ENCODE measurements around the gene RNF150.

The RNF150 gene

DNA sequence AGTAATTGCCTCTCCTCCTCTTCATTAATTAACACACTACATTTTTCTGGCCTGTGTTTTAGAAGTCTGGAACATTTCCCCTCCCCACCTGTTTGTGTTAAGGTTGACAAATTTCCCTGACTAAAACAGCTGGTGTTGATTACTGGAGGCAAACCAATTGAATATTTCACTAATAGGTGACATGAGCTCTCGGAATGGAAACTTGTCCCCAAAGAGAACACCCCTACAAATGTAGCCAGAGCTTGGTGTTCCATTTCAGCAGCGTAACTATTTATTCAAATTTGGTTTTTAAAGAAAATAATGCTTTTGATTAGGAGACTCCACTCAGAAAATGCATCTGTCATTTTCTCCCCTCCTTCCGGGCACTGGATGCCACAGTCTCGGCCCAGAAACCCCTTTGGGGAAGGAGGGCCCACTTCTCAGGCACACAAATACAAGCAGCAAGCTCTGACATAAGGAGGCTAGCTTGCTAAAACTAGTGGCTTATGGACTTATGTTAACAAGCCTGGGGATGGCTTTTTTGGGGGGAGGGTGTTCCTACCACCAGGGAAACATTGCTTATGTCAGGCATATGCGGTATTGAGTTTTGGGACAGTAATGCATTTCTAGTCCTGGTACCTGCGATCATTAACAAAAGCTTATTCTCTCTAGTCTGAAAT lies 2.2 kb downstream of the RNF150 start:
- DNase-seq: no peak

DNA sequence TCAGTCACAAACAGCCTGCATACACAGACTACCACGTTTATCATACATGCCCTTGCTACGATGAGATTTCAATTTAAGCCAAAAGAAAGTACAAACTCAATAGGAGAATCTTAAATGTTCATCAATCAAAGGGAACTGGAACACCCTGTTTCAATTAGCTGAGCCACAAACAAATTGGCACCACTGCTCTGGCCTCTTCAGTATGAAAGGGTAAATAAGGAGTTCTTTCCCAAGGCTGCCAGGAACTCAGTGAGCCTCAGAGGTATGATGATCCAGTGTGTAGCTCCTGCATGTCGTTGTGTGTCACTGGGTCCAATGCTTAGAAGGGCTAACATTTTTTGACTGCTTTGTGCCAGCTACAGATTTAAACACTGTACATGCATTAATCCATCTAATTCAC lies 5.4 kb downstream of the RNF150 start:
- no peak for DNase-seq

DNA sequence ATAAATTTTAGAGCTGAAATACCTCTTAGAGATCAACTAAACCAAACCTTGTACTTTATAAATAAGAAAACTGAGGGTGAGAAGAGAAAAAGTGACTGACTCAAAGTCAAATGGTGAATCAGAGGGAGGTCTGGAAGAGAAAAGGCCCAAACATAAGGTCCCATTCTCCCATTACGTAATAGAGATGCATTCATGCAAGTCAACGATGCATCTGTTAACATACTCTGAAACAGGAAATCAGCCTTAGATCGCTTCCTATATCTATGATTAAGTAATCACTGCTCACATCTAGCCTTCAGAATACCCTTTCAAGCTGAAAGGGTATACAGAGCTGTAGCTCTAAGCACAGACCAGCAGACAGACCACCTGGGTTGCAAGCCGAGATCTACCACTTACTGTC lies 6.5 kb downstream of the RNF150 start:
- DNase-seq: no peak

DNA sequence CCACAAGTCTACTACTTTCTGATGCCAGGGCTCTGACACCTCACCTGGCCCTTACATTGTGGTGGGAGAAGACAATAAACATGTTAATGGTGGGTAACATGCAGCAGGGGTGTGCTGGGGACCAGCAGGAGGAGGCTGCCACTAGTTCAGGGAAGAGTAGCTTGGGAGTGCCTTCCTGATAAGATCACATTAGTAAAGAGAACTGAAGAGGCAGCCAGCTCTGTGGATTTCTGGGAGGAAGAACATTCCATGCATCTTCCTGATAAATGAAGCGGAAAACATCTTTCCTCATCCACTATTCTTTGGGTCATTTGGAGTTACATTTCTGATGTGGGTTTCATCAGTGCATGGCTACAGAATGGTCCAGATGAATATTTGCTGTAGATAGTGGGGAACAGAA lies 9.0 kb downstream of the RNF150 start:
- DNase-seq: no peak

DNA sequence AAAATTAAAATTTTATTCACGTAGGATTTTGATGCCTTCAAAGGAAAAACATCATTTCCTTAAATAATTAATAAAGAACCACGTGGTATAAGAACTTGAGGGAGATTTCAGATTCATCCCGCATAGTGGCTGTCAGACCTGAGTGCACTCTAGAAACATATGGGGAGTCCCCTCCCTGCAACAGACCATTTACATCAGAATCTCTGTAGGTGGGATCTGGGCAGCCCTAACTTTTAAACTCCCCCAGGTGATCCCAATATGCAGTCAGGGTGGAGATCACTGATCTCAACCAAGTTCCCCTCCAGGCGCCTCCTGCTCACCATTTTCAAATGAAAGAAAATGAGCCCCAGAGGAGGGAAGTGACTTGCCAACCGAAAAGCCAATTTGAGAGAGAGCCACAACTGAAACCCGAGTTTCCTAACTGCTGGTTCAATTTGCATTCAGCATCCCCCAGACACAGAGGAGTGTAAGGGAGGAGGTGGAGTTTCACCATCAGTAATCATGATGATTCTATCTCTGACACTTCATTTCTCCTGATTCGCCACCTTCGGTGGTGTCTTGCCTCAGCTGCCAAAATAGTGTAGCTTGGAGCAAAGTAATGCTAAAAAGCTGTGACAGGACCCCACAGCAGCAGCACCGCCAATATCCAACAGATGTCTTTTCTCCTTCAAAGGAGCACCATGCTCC lies 11.4 kb downstream of the RNF150 start:
- no peak for DNase-seq

DNA sequence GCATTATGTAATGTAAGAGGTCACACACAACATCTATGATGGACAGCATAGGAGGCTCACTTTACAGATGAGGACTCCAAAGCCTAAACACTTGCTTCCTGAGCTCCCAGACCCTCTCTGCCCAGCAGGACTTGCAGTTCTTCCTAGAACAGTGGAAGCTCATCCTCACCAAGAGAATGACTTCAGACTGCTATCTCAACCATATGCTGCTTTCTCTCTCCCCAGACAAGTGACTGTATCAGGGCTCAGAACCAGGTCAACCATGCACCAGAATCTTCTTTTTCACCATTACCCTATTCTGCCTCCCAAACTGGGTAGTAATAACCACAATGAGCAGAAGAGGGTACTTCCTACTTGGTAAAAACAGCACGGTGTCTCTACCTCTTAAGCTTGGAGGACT lies 12.2 kb downstream of the RNF150 start:
- no peak for DNase-seq

DNA sequence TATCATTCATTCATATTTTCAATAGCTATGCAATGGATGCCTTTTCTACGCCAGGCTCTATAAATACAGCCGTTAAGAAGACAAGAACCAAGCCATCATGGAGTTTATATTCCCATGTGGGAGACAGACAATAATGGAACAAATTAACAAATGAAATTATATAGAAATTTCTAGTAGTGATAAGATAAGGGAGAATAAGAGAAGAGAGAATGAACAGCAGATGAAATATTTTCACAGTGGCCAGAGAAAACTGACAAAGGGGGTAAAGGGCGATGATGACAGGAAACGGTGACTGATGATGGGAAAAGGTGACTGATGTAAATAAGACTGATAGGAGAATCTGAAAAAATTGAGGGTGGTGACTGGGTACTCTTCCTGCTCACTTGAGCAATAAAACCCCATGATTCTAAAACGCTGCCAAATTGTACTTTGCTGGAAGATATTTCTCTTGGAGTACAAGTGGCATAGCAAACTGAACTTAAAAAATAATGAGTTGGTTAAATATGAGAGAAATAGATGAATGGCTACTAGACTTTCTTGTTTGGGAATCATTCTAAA lies 13.2 kb downstream of the RNF150 start:
- DNase-seq: no peak

DNA sequence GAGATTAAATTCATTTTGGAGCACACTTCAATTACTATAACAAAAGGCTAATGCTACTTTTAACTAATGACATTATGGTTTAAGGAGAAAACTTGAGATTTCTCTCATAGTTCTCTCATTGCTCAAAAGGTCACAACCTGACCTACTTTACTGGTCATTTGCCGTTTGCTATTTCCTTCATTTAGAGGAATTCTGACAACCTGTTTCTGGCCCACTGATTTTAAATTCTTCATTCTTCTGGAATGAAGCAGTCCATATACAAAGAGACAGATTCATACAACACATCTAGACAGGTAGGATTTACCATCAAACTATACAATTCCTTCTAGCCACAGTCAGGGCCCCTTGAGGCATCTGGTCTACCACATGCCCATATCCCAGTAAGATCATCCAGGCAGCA lies 14.2 kb downstream of the RNF150 start:
- no peak for DNase-seq

DNA sequence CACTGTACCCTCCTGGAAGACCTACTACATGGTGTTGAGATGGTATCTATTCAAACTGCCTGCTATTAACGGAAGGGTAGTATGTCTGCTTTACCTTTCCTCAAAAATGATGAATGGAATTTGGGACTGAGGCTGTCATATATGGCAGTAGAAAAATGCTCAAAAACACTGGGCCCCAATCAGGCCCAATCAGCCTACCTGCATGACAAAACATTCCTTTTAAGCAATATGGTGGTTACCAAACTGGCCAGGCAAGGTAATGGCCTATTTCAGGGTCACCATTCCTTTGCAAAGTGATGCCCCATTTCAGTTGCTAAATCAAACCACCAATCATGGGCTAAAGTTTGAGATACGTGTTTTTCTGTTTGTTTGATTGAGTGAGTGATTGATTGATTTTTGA lies 14.9 kb downstream of the RNF150 start:
- DNase-seq: no peak

DNA sequence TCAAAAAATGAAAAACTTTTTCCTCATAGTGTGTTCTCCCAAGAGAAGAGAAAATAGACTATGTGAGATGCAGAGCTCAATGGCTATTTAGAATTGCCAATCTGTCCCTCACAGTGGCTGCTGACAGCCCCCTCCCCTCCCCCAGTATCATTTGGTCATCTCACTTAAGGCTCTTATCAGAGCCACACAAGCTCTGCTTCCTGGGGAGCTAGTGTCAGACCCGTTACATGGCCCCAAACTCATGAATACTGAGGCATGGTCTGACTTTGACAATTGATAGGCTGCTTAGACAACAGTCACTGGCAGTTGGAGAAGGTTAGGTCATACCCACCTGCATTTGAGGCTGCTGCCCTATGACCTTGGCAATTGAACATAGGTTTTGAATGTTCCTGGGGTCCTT lies 15.3 kb downstream of the RNF150 start:
- DNase-seq: no peak

DNA sequence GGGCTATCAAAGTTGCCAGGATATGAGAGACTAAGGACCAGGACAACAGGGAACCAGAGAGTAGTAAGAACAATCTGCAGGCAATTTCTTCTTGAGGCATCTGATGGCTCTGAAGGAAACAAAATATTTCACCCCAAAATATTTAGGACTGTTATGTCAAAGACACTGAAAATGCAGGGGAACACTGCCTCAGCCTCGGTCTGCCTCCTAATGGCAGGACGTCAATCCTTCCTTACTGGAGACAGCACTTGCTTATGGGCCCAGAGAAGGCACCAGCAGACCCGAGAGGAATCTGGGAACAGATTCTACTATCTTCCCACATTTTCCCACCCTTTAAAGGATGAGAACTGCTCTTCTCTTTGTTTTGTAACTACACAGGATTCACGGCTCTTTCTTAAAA lies 23.3 kb downstream of the RNF150 start:
- DNase-seq: no peak

DNA sequence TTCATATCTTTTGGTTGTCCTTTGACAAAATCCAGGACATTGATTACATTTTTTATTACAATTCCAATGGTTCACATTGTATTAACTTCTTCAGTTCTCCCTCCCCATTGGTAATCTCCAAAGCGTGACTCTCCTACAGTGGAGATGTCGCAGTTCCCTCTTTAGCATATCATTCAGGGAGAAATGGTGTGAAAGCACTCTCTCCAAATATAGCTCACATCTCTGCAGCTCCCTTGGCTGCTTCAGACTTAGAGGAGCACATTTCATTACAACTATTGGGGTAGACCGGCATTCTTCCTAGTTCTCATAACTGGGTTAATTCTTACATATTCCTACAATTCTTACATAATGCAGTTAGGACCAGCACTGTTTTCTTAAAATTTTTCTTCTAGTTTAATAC lies 25.3 kb downstream of the RNF150 start:
- no peak for DNase-seq

DNA sequence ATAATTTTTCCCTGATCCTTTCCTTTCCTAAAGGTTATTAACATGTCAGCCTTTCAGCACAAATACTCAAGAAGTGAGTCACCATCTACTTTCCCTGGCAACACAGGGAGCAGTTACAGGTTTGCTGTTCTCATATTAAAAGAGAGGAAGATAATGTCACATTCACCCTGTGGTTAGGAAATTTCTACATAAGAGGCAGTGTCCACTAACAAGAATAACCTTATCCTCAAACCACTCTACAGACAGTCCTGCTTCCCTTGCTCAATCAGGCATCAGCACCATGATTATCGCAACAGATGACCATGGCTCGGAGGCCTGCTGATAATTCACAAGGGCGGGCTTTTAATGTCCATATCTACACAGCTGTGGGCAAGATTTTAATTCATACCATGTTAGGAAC lies 30.9 kb downstream of the RNF150 start:
- no peak for DNase-seq

DNA sequence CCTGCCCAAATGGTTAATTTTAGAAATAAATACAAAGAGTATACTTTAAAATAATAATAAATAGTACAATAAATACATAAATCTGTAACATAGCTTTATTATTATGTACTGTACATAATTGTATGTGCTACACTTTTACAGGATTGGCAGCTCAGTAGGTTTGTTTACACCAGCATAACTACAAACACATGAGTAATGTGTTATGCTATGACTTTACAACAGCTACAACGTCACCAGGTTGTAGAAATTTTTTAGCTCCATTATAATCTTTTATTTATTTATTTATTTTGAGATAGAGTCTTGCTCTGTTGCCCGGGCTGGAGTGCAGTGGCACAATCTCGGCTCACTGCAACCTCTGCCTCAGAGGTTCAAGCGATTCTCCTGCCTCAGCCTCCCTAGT lies 31.8 kb downstream of the RNF150 start:
- DNase-seq: no peak

DNA sequence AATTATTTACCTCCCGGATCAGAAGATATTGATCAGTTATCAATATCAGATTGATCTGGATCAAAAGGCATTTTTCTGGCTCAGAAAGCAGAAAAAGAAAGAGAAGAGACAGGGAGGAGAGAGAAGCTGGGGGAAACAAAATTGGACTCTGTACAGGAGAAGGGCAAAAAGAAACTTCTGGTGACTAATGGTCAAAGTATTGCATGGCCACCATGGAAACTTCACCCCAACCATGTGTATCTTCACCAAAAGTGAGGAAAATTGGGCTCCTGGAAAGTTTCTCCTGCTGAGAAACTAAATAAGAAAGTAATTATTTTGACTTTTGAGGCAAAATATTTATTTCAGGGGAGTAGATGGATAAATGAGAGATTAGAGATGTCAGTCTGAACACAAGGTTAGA lies 33.9 kb downstream of the RNF150 start:
- DNase-seq: no peak

DNA sequence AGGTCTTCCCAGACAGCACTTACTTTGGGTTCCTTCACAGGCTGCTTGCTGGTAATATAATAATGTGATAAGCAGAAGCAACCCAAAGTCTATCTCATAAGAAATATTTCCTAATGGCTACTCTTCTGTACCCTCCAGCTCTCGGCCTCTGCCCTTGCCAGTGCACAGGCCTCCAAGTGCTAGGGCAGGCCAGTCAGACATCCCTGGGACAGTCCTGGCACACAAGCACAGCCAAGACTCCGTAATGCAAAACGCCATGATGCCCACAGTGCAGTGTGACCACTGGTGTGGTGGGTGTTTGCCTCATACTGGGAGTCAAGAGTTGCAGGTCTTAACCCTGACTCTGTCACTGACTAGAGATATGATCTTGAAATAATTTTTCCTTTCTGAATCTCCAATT lies 35.1 kb downstream of the RNF150 start:
- no peak for DNase-seq

DNA sequence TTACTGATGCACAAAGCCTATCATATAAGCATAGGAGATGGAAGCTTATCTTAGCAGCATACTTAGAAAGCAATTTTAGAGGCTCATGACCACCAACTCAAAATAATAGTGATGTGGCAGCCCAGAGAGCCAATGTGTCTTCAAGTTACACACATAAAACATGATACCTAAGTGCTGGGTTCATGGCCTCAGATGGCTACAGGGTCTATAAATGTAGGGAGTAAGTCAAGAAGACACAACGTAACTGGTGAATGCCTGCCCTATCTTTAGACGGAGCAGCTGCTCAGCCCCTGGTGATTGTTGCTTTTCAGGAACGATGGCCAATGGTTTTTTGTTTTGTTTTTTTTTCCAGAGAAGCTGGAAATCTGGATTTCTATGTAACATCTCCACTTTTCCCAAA lies 42.8 kb downstream of the RNF150 start:
- no peak for DNase-seq

DNA sequence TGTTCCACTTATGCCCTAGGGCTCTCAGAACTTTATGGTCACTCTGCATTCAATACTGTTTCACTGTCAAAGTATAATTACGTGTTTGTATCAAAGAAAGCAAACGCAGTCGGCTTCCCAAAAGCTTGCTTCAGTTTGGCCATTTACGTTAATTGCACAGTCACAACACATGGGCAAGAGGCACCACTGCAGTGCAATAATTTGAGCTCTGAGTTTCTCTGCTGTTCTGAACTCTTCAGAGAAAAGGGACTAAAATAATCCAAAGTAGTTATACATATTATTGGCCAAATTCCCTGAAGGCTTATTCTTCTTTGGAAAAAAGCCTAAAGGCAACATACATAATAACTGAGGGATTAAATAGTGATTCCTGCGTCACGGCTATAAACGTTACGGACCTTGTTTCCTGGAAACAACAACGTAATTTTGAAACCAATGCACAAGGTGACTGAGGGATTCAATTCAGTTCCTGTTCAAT lies 51.3 kb downstream of the RNF150 start:
- DNase-seq: no peak

DNA sequence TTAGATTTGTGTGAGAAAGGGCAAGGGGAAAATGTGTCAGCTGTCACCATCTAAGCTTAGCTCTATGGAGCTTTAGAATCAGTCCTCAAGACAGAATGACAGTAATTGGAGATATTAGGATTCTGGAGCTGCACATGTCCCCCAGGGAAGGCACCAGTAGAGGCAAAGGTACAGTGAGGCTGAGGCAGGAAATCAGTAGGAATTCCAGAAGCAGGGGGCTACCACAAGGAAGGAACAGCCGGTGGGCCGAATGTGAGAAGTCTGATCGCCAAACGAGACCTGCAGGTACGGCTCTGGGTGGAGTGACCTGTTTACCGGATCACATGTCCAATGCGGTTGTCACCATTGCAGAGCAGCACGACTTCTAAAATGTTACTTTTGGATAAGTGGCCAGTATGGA lies 52.6 kb downstream of the RNF150 start:
- no peak for DNase-seq

DNA sequence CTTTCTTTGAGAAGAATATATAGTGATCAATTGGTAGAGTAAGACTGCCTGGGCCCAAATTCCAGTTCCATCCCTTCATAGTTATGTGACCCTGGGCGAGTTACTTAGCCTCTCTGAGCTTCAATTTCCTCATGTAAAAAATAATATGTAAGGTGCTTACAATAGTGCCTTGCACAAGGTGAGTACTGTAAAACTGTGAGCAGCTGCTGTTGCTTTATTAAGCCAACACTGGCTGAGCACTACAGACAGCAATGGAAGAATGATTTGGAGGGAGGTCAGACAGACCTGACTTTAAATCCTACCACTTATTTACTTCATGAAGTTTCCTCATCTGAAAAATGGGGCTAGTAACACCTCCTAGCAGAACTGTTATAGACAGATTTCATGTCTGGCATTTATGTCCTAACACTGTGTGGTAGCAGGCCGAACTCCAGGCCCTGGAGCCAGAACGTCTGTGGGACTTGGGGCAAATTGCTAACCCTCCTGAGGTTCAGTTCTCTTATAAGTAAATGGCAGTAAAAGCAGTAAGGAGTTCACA lies 53.8 kb downstream of the RNF150 start:
- no peak for DNase-seq

DNA sequence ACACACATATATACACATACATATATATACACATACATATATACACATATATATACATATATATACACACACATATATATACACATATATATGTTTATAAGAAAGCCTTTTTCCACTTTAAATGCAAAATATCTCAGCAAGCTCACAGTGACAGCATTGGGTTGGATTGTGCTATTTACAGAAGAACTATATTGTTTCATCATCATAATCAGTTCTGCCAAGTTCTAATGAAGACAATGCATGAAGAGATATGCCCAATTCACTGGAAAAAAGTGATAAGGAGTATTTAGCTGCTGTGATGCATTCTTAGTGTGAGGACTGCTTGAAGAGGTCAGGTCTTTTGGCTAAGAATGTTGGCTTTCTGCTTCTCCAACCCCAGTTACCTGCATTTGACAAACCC lies 54.4 kb downstream of the RNF150 start:
- DNase-seq: no peak

DNA sequence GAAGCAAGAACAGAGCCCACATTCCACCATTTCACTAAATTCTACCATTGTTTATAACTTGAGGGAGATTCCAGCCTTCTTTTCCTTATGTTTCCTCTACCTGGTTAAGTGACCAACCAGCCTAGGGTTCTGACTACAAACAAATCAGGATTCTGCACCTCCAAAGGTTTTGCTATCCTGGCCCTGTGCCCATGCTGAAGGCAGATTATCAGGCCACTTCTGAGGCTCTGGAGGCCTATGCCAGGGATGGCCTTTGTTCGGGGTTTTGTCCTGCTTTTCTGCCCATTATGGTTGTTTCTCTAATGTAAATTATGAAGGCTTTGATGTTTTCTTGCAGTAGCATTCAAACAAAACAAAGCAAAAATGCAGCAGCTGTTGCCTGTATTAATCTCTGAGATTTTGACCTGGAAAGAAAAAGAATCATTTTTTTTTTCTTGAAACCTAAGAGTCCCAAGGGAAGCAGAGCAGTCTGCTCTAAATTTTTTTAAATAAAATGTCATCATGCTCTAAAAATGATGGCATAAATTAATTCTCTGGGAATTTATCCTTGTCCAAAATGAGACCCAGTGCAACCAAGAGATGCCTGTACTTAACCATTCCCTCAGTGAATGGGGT lies 55.6 kb downstream of the RNF150 start:
- DNase-seq: no peak

DNA sequence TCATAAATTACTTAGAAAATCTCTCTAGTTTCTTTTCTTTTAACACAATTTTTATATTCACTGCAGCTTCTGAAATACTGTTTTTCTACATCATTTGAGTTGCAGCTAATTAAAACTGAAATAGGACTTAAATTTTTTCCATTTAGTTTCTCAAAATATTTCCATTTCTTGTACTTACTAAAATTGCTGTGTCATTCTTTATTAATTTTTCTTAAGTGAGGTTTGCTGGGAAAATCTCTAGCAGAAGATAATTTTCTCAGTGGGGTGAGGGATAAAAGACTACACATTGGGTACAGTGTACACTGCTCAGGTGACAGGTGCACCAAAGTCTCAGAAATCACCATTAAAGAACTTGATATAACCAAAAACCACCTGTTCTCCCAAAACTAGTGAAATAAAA lies 57.7 kb downstream of the RNF150 start:
- DNase-seq: no peak
